Central memory CD8-positive, alpha-beta T cell (primary cell): ENCODE data around the gene TOP3A.

Experiments
- ATAC-seq: fragments of 150-1000 bp; cut with Tn5 transposase; replicated peaks from 2 replicates; pipeline ENCODE4 v1.10.0; 2022; ENCODE audit warnings: mild to moderate bottlenecking, moderate FRiP score, moderate number of reproducible peaks; ENCODE audit not compliant: poor library complexity, severe bottlenecking; ENCODE audit errors: extremely low read depth
- DNase-seq, 2 donors: peaks; one replicate each; pipeline ENCODE4 v3.0.0; 2021; ENCODE audit warnings: low spot score in 2 of 2
- H3K27ac Mint-ChIP-seq: one replicate; pipeline ENCODE4 v1.8.0; 2022; ENCODE audit warnings: low read depth, mild to moderate bottlenecking, moderate library complexity, mixed read lengths
- H3K27me3 Mint-ChIP-seq: one replicate; pipeline ENCODE4 v1.8.0; 2022; ENCODE audit warnings: mixed read lengths
- H3K36me3 Mint-ChIP-seq: one replicate; pipeline ENCODE4 v1.8.0; 2022; ENCODE audit warnings: mild to moderate bottlenecking, moderate library complexity, mixed read lengths; ENCODE audit not compliant: insufficient read depth
- H3K4me1 Mint-ChIP-seq: one replicate; pipeline ENCODE4 v1.8.0; 2022; ENCODE audit warnings: mixed read lengths
- H3K4me3 Mint-ChIP-seq: one replicate; pipeline ENCODE4 v1.8.0; 2022; ENCODE audit warnings: mild to moderate bottlenecking, moderate library complexity, mixed read lengths
- H3K9me3 Mint-ChIP-seq: one replicate; pipeline ENCODE4 v1.8.0; 2022; ENCODE audit warnings: mixed read lengths

TOP3A gene

GRCh38 chr17:18291718-18292540 lies 22.9 kb downstream of the TOP3A start:
- DNase-seq (no peak), ATAC-seq (no peak)
- Mint-ChIP-seq H3K4me1 (no peaks in the 10 kb centered on the region), H3K27ac (no peak overlapping the region), H3K27me3 (no peaks in the 10 kb centered on the region), H3K9me3 (no peaks in the 10 kb centered on the region), H3K36me3 (peaks cover 46% of the 10 kb centered on the region), H3K4me3 (no peak overlapping the region)

- Mint-ChIP-seq H3K9me3 (no peaks in the 10 kb centered on the region), H3K27ac (no peak overlapping the region), H3K27me3 (no peaks in the 10 kb centered on the region), H3K36me3 (peaks cover 54% of the 10 kb centered on the region), H3K4me1 (no peaks in the 10 kb centered on the region), H3K4me3 (no peak overlapping the region)
- no peak for ATAC-seq
- DNase-seq: no peak
These were observed 29.5 kb downstream of the TOP3A start for GRCh38 chr17:18285296-18285695.

- H3K4me1 Mint-ChIP-seq: no peaks in the 10 kb centered on the region
- H3K27me3 Mint-ChIP-seq: no peaks in the 10 kb centered on the region
- no peaks in the 10 kb centered on the region for H3K9me3 Mint-ChIP-seq
- H3K4me3 Mint-ChIP-seq: no peak overlapping the region
- no peak for DNase-seq
- peaks cover 44% of the 10 kb centered on the region for H3K36me3 Mint-ChIP-seq
- no peak overlapping the region for H3K27ac Mint-ChIP-seq
- no peak for ATAC-seq
These were observed 33.0 kb downstream of the TOP3A start for GRCh38 chr17:18281788-18282187.

GRCh38 chr17:18280766-18281371 lies 33.9 kb downstream of the TOP3A start:
- Mint-ChIP-seq H3K27me3 (no peaks in the 10 kb centered on the region), H3K27ac (no peak overlapping the region), H3K4me3 (no peak overlapping the region), H3K4me1 (no peaks in the 10 kb centered on the region), H3K36me3 (peaks cover 42% of the 10 kb centered on the region), H3K9me3 (no peaks in the 10 kb centered on the region)
- no peak for DNase-seq
- no peak for ATAC-seq

GRCh38 chr17:18280249-18280648 lies 34.5 kb downstream of the TOP3A start:
- H3K27me3 Mint-ChIP-seq: no peaks in the 10 kb centered on the region
- H3K9me3 Mint-ChIP-seq: no peaks in the 10 kb centered on the region
- no peaks in the 10 kb centered on the region for H3K4me1 Mint-ChIP-seq
- H3K4me3 Mint-ChIP-seq: no peak overlapping the region
- ATAC-seq: no peak
- DNase-seq: no peak
- H3K36me3 Mint-ChIP-seq: peaks cover 39% of the 10 kb centered on the region
- H3K27ac Mint-ChIP-seq: no peak overlapping the region

GRCh38 chr17:18278867-18279266 lies 35.9 kb downstream of the TOP3A start:
- Mint-ChIP-seq H3K4me3 (no peak overlapping the region), H3K36me3 (peaks cover 35% of the 10 kb centered on the region), H3K9me3 (no peaks in the 10 kb centered on the region), H3K4me1 (no peaks in the 10 kb centered on the region), H3K27me3 (no peaks in the 10 kb centered on the region), H3K27ac (no peak overlapping the region)
- DNase-seq: no peak
- ATAC-seq: no peak

GRCh38 chr17:18277076-18277475 lies 37.7 kb downstream of the TOP3A start:
- H3K4me1 Mint-ChIP-seq: no peaks in the 10 kb centered on the region
- no peaks in the 10 kb centered on the region for H3K9me3 Mint-ChIP-seq
- H3K4me3 Mint-ChIP-seq: no peak overlapping the region
- H3K27me3 Mint-ChIP-seq: no peaks in the 10 kb centered on the region
- ATAC-seq: no peak
- H3K36me3 Mint-ChIP-seq: peaks cover 26% of the 10 kb centered on the region
- H3K27ac Mint-ChIP-seq: no peak overlapping the region
- no peak for DNase-seq

- H3K9me3 Mint-ChIP-seq: no peaks in the 10 kb centered on the region
- DNase-seq (no peak), ATAC-seq (no peak)
- peaks cover 5% of the 10 kb centered on the region for H3K36me3 Mint-ChIP-seq
- no peak overlapping the region for H3K4me3 Mint-ChIP-seq
- H3K4me1 Mint-ChIP-seq: peaks cover 14% of the 10 kb centered on the region
- no peaks in the 10 kb centered on the region for H3K27me3 Mint-ChIP-seq
- H3K27ac Mint-ChIP-seq: no peak overlapping the region
These were observed 44.5 kb downstream of the TOP3A start for GRCh38 chr17:18270046-18270931.

- Mint-ChIP-seq H3K27ac (no peak overlapping the region), H3K36me3 (peaks cover 2% of the 10 kb centered on the region), H3K4me1 (peaks cover 14% of the 10 kb centered on the region), H3K9me3 (no peaks in the 10 kb centered on the region), H3K4me3 (peak overlapping the region; percentile 18), H3K27me3 (no peaks in the 10 kb centered on the region)
- ATAC-seq: peak; percentile 73
- DNase-seq: no peak
These were observed 46.7 kb downstream of the TOP3A start for GRCh38 chr17:18267927-18268711.

- peaks cover 5% of the 10 kb centered on the region for H3K36me3 Mint-ChIP-seq
- no peaks in the 10 kb centered on the region for H3K9me3 Mint-ChIP-seq
- H3K27me3 Mint-ChIP-seq: no peaks in the 10 kb centered on the region
- peak; percentile 54 for ATAC-seq
- peaks cover 14% of the 10 kb centered on the region for H3K4me1 Mint-ChIP-seq
- H3K4me3 Mint-ChIP-seq: peak overlapping the region; percentile 18
- DNase-seq: no peak
- no peak overlapping the region for H3K27ac Mint-ChIP-seq
These were observed 47.4 kb downstream of the TOP3A start for GRCh38 chr17:18267366-18267765.

GRCh38 chr17:18263885-18264682 lies 50.7 kb downstream of the TOP3A start:
- ATAC-seq (no peak), DNase-seq (no peak)
- H3K4me3 Mint-ChIP-seq: no peak overlapping the region
- H3K27ac Mint-ChIP-seq: no peak overlapping the region
- no peaks in the 10 kb centered on the region for H3K9me3 Mint-ChIP-seq
- H3K36me3 Mint-ChIP-seq: peaks cover 9% of the 10 kb centered on the region
- peaks cover 31% of the 10 kb centered on the region for H3K4me1 Mint-ChIP-seq
- no peaks in the 10 kb centered on the region for H3K27me3 Mint-ChIP-seq
